Measurements from ENCODE around the gene ZNF394.

GRCh38 chr7:99531354-99531765, 31.3 kb upstream of the ZNF394 start:
- TF ChIP-seq, protein P1, sequence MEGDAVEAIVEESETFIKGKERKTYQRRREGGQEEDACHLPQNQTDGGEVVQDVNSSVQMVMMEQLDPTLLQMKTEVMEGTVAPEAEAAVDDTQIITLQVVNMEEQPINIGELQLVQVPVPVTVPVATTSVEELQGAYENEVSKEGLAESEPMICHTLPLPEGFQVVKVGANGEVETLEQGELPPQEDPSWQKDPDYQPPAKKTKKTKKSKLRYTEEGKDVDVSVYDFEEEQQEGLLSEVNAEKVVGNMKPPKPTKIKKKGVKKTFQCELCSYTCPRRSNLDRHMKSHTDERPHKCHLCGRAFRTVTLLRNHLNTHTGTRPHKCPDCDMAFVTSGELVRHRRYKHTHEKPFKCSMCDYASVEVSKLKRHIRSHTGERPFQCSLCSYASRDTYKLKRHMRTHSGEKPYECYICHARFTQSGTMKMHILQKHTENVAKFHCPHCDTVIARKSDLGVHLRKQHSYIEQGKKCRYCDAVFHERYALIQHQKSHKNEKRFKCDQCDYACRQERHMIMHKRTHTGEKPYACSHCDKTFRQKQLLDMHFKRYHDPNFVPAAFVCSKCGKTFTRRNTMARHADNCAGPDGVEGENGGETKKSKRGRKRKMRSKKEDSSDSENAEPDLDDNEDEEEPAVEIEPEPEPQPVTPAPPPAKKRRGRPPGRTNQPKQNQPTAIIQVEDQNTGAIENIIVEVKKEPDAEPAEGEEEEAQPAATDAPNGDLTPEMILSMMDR (IDR thresholded peaks at IDR 0.05) = no peak
- TF ChIP-seq EZH2 (IDR thresholded peaks at IDR 0.05) = no peak
